Mesodermal cell (in vitro differentiated cells): ENCODE results near the gene COLGALT1.
A peak's percentile ranks its signal among the peaks of the same experiment; 100 is the strongest.

Experiments used
- H3K27ac ChIP-seq: 2 replicates; pipeline ENCODE4 v1.7.0; 2013; ENCODE audit warnings: mild to moderate bottlenecking, low read depth, low read length, moderate library complexity; ENCODE audit not compliant: severe bottlenecking
- H3K36me3 ChIP-seq: 2 replicates; pipeline ENCODE4 v1.7.1; 2013; ENCODE audit warnings: mild to moderate bottlenecking, low read length, moderate library complexity; ENCODE audit not compliant: control insufficient read depth, insufficient read depth
- H3K4me1 ChIP-seq: one replicate; pipeline ENCODE4 v1.7.1; 2013; ENCODE audit warnings: mild to moderate bottlenecking, low read length; ENCODE audit not compliant: insufficient read depth, control insufficient read depth, poor library complexity, severe bottlenecking
- H3K4me3 ChIP-seq: 2 replicates; pipeline ENCODE4 v1.7.0; 2013; ENCODE audit warnings: low read length, control low read depth, mild to moderate bottlenecking; ENCODE audit not compliant: insufficient read depth, poor library complexity, severe bottlenecking; ENCODE audit errors: extremely low read depth
- H3K9me3 ChIP-seq: 2 replicates; pipeline ENCODE4 v1.7.1; 2013; ENCODE audit warnings: mild to moderate bottlenecking, low read length, moderate library complexity; ENCODE audit not compliant: control insufficient read depth
- WGBS, 2 experiments: methylation state at CpG; one replicate each; pipeline ENCODE4 v1.1.5; 2013; ENCODE audit warnings: missing lambda C conversion rate in 2 of 2; ENCODE audit not compliant: insufficient coverage in 2 of 2; 5-methylcytosine and 5-hydroxymethylcytosine counted together

Gene COLGALT1

GRCh38 chr19:17532557-17532956, 22.9 kb upstream of the COLGALT1 start:
- Histone ChIP-seq H3K27ac (no peak overlapping the region), H3K36me3 (no peaks in the 10 kb centered on the region), H3K4me1 (no peaks in the 10 kb centered on the region), H3K9me3 (no peaks in the 10 kb centered on the region), H3K4me3 (no peak overlapping the region)
- WGBS, 2 experiments: 67 to 75% methylated on average over 6 to 7 of the region's 7 CpGs

DNA sequence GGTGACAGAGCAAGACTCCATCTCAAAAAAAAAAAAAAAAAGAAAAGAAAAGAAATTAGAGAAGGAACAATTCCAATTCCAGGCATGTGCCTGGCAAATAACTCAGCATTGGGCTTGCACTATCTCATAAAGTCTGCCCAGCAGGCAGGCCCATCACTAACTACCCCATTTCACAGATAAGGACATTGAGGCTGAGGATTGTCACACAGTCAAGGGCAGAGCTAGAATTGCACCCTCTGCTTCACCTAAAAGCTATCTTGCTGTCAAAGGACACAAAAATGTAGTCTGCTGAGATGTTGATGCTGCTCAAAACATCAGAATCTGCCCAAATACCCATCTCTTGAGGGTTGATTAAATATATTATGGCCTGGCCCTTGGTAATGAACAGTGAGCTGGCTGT, 20.7 kb upstream of the COLGALT1 start:
- Histone ChIP-seq H3K4me1 (no peaks in the 10 kb centered on the region), H3K9me3 (no peaks in the 10 kb centered on the region), H3K4me3 (no peak overlapping the region), H3K27ac (no peak overlapping the region), H3K36me3 (no peaks in the 10 kb centered on the region)

DNA sequence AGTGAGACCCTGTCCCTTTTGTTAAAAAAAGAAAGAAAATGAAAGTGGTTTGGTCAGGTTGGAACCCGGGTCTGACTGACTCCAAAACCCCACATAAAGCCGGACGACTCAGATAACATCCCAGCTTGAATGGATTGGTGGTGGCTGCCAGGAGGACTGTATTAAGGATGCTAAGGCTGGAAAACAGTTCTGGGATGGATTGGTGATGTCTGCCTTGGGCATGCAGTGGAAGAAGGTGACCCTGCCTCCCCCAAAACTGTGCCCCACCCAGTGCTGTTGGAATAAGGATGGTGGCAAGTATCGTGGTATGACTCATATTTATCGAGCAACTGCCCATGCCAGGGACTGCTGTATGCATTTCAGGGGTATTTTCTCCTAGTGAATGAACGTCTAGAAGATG, 18.5 kb upstream of the COLGALT1 start:
- Histone ChIP-seq H3K4me1 (no peaks in the 10 kb centered on the region), H3K27ac (no peak overlapping the region), H3K9me3 (no peaks in the 10 kb centered on the region), H3K4me3 (no peak overlapping the region), H3K36me3 (no peaks in the 10 kb centered on the region)
- WGBS, 2 experiments: 90 to 91% methylated on average over 6 of the region's 6 CpGs

- no peaks in the 10 kb centered on the region for H3K9me3 ChIP-seq
- 3 to 6% methylated on average over 6 to 12 of the region's 13 CpGs for WGBS, 2 experiments
- no peaks in the 10 kb centered on the region for H3K4me1 ChIP-seq
- H3K36me3 ChIP-seq: no peaks in the 10 kb centered on the region
- H3K4me3 ChIP-seq: peak overlapping the region; percentile 36
- no peak overlapping the region for H3K27ac ChIP-seq
These were observed 16.7 kb upstream of the COLGALT1 start for GRCh38 chr19:17538684-17539237.

DNA sequence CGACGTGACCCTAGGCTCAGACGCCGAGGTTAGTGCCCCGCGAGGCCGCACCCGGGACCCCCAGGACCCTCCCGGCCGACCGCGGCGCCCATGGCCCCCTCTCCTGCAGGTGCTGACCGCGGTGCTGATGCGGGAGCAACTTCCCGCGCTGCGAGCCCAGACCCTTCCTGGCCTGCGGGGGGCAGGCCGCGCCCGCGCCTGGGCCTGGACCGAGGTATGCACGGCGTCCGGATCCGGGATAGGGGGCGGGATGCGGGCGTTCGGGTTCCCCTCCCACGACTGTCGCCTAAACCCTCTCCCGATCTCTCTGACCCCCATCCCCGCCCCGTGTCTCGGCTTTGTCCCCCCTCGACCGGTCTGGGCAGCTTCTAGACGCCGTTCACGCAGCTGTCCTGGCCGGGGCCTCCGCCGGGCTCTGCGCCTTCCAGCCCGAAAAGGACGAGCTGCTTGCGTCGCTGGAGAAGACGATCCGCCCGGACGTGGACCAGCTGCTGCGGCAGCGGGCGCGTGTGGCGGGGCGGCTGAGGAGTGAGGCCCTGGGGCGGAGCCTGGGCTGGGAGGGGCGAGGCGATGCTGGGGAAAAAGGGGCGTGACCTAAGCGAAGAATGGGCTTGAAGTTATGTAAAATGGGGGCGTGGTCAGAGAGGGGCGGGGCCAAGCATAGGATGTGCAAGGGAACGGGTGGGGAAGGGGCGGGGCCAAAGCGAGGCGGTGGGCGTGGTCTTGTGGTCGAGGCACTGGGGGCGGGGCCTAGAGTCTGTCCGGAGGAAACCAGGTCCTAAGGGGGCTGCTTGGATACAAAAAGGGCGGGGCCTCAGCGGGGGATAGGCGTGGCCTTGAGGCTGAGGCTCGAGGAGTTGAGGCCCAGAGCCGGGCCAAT, 16.0 kb upstream of the COLGALT1 start:
- 1% methylated on average over 71 to 72 of the region's 82 CpGs for WGBS, 2 experiments
- Histone ChIP-seq H3K9me3 (no peaks in the 10 kb centered on the region), H3K4me3 (peak overlapping the region; percentile 36), H3K27ac (no peak overlapping the region), H3K36me3 (no peaks in the 10 kb centered on the region), H3K4me1 (no peaks in the 10 kb centered on the region)

DNA sequence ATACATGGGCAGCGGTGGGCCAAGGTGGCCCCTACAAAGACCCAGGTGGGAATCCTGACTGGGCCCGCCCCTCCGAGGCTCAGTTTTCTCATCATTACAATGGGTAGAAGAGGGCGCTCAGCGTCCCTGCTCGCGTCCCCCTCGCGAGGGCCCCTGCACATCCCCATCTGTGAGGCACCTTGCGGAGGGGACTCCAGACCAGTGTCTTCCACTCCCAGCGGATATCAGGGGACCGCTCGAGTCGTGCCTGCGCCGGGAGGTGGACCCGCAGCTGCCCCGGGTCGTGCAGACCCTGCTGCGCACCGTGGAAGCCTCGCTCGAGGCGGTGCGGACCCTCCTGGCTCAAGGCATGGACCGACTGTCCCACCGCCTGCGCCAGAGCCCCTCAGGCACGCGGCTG, 15.3 kb upstream of the COLGALT1 start:
- WGBS, 2 experiments: 93% methylated on average over 17 to 30 of the region's 30 CpGs
- Histone ChIP-seq H3K4me1 (no peaks in the 10 kb centered on the region), H3K36me3 (no peaks in the 10 kb centered on the region), H3K9me3 (no peaks in the 10 kb centered on the region), H3K4me3 (no peak overlapping the region), H3K27ac (no peak overlapping the region)

GRCh38 chr19:17541184-17541759, 14.2 kb upstream of the COLGALT1 start:
- no peak overlapping the region for H3K27ac ChIP-seq
- H3K4me1 ChIP-seq: no peaks in the 10 kb centered on the region
- H3K36me3 ChIP-seq: no peaks in the 10 kb centered on the region
- 100% methylated on average over 1 of the region's 4 CpGs; no CpG with 5 or more reads in 1 of the 2 experiments for WGBS, 2 experiments
- H3K4me3 ChIP-seq: no peak overlapping the region
- no peaks in the 10 kb centered on the region for H3K9me3 ChIP-seq

DNA sequence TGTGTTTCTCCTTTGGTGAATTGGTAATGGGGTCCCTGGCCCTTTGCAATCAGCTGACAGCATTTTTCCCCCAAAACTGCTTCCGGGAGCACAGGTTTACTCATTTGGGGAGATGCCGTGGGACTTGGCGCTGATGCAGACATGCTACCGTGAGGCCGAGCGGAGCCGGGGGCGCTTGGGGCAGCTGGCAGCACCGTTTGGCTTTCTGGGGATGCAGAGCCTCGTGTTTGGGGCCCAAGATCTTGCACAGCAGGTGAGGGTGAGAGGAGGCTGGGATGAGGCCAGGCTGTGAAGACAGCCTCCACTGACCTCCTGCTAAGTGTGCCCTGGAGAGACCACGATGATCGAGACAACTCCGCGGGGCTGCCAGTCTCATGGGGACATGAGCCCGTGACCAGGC, 13.4 kb upstream of the COLGALT1 start:
- WGBS, 2 experiments: 84 to 89% methylated on average over 15 of the region's 15 CpGs
- Histone ChIP-seq H3K4me3 (no peak overlapping the region), H3K36me3 (no peaks in the 10 kb centered on the region), H3K27ac (no peak overlapping the region), H3K4me1 (no peaks in the 10 kb centered on the region), H3K9me3 (no peaks in the 10 kb centered on the region)

- no peak overlapping the region for H3K27ac ChIP-seq
- H3K36me3 ChIP-seq: no peaks in the 10 kb centered on the region
- no peaks in the 10 kb centered on the region for H3K9me3 ChIP-seq
- 92% methylated on average over 10 to 12 of the region's 14 CpGs for WGBS, 2 experiments
- H3K4me1 ChIP-seq: no peaks in the 10 kb centered on the region
- H3K4me3 ChIP-seq: no peak overlapping the region
These were observed 12.5 kb upstream of the COLGALT1 start for GRCh38 chr19:17542793-17543582.

DNA sequence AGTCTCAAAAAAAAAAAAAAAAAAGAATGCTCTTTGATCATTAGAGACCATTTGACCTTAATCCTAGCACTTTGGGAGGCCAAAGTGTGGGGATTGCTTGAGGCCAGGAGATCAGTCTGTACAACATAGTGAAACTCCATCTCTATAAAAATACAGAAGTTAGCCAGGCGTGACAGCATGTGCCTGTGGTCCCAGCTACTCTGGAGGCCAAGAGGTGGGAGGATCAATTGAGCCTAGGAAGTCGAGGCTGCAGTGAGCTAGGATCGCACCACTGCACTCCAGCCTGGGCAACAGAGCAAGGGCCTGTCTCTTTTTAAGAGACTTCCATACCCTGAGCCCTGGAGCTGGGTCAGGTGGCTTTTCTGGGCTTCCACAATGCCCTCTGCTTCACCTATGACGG, 11.5 kb upstream of the COLGALT1 start:
- no peaks in the 10 kb centered on the region for H3K4me1 ChIP-seq
- no peak overlapping the region for H3K27ac ChIP-seq
- no peak overlapping the region for H3K4me3 ChIP-seq
- WGBS, 2 experiments: 77 to 91% methylated on average over 4 of the region's 4 CpGs
- no peaks in the 10 kb centered on the region for H3K36me3 ChIP-seq
- no peaks in the 10 kb centered on the region for H3K9me3 ChIP-seq
